T-cell (primary cell): Measurements from ENCODE around the gene ITGA2. TPM values are rescaled to one million over a fixed set of nuclear protein-coding genes. Genes with fewer than 3 reads are reported as not detected.

ENCODE experiments used
- ATAC-seq, 4 experiments: fragments of 200-7000 bp in 3 of 4; fragments of 150-1000 bp in 1 of 4; cut with Tn5 transposase; replicated peaks in 1 of 4; 1 replicate in 3 of 4; 2 replicates in 1 of 4; pipeline ENCODE4 v1.10.0; 2021; ENCODE audit warnings: moderate library complexity in 3 of 4, mild to moderate bottlenecking in 2 of 4, moderate number of reproducible peaks in 1 of 4
- CTCF ChIA-PET, 2 donors: fragments of 300-600 bp; sonication (Branson Sonifier 250); formaldehyde crosslinking; loops; one replicate each; lab custom pipeline; 2022; ENCODE audit warnings: antibody characterized with exemption in 2 of 2; lab: Charles Lee
- POLR2A ChIA-PET, 2 donors: fragments of 300-600 bp; sonication (Branson Sonifier 250); formaldehyde crosslinking; loops; one replicate each; lab custom pipeline; 2022; ENCODE audit warnings: antibody characterized with exemption in 2 of 2; lab: Charles Lee
- DNase-seq, 35 experiments: peaks; one replicate each; pipeline versions ENCODE4 v3.0.0 to v3.0.0-alpha.2; 2013 to 2023
- H3K27ac ChIP-seq: one replicate; pipeline ENCODE4 v1.5.1; 2013; ENCODE audit warnings: low read length
- H3K27me3 ChIP-seq, 2 experiments: replicated peaks in 1 of 2; 1 replicate in 1 of 2; 2 replicates in 1 of 2; pipeline versions ENCODE4 v1.6.1 to v1.7.0; 2013; ENCODE audit warnings: low read length in 1 of 2, mixed read lengths in 1 of 2; ENCODE audit not compliant: control insufficient read depth in 2 of 2, insufficient read depth in 2 of 2; ENCODE audit errors: extremely low read depth in 1 of 2
- H3K36me3 ChIP-seq, 2 donors: 1 replicate in 1 of 2; 2 replicates in 1 of 2; pipeline versions ENCODE4 v1.6.1 to v1.7.0; 2013; ENCODE audit warnings: low read length in 1 of 2; ENCODE audit not compliant: control insufficient read depth in 2 of 2, insufficient read depth in 1 of 2; ENCODE audit errors: extremely low read depth in 1 of 2
- H3K4me1 ChIP-seq, 2 experiments: 1 replicate in 1 of 2; 2 replicates in 1 of 2; pipeline versions ENCODE4 v1.6.1 to v1.7.0; 2013; ENCODE audit warnings: low read length in 2 of 2, mixed read lengths in 1 of 2; ENCODE audit not compliant: insufficient read depth in 2 of 2, control insufficient read depth in 1 of 2; ENCODE audit errors: extremely low read depth in 1 of 2
- H3K4me3 ChIP-seq, 2 donors: 1 replicate in 1 of 2; 2 replicates in 1 of 2; pipeline versions ENCODE4 v1.5.1 to v1.7.0; 2013; ENCODE audit warnings: mild to moderate bottlenecking in 2 of 2, low read length in 1 of 2, moderate library complexity in 1 of 2; ENCODE audit not compliant: control insufficient read depth in 1 of 2; ENCODE audit errors: extremely low read depth in 1 of 2
- H3K9me3 ChIP-seq: 2 replicates; pipeline ENCODE4 v1.7.0; 2013
- H3K27ac Mint-ChIP-seq, 2 donors: one replicate each; pipeline ENCODE4 v1.8.0; 2020 to 2021; ENCODE audit warnings: mild to moderate bottlenecking in 2 of 2, mixed read lengths in 2 of 2
- H3K27me3 Mint-ChIP-seq, 2 donors: one replicate each; pipeline ENCODE4 v1.8.0; 2021 to 2022; ENCODE audit warnings: mixed read lengths in 2 of 2
- H3K36me3 Mint-ChIP-seq: one replicate; pipeline ENCODE4 v1.8.0; 2021; ENCODE audit warnings: mixed read lengths
- H3K4me1 Mint-ChIP-seq, 3 donors: one replicate each; pipeline ENCODE4 v1.8.0; 2020 to 2022; ENCODE audit warnings: mixed read lengths in 3 of 3, mild to moderate bottlenecking in 1 of 3
- H3K4me3 Mint-ChIP-seq, 3 donors: one replicate each; pipeline ENCODE4 v1.8.0; 2020 to 2022; ENCODE audit warnings: mild to moderate bottlenecking in 3 of 3, mixed read lengths in 3 of 3, moderate library complexity in 3 of 3
- H3K9me3 Mint-ChIP-seq, 3 donors: one replicate each; pipeline ENCODE4 v1.8.0; 2020 to 2022; ENCODE audit warnings: mixed read lengths in 3 of 3
- WGBS: methylation state at CpG from one replicate; pipeline ENCODE4 v1.1.5; 2013; ENCODE audit warnings: missing lambda C conversion rate; ENCODE audit not compliant: insufficient coverage; 5-methylcytosine and 5-hydroxymethylcytosine counted together
- total RNA-seq, 35 experiments: library from RNA in 6 of 35; stranded (reverse) in 6 of 35; fragments of 120-200 nt in 1 of 35; gene quantifications; one replicate each; pipeline versions ENCODE4 v1.2.1 to v1.2.4 and lab custom pipeline; 2013 to 2026

ITGA2 gene
- total RNA-seq, 5 donors from 2014 or later (not counting 1 experiment from before 2014, with no cell fraction given), result 0.16 to 1.5 (median 0.51) TPM

GRCh38 chr5:52948418-52949076, 40.6 kb upstream of the ITGA2 start:
- Mint-ChIP-seq H3K27ac (peak overlapping the region in 1 of 2 donors; percentile 46), H3K27me3 (no peaks in the 10 kb centered on the region), H3K4me1 (peaks cover 20 to 22% (median 21%) of the 10 kb centered on the region in 3 donors), H3K9me3 (no peaks in the 10 kb centered on the region), H3K36me3 (no peaks in the 10 kb centered on the region), H3K4me3 (no peak overlapping the region)
- Histone ChIP-seq H3K9me3 (no peaks in the 10 kb centered on the region), H3K4me1 (no peaks in the 10 kb centered on the region), H3K36me3 (no peaks in the 10 kb centered on the region), H3K27ac (no peak overlapping the region), H3K27me3 (peaks cover 0 to 7% of the 10 kb centered on the region in 2 experiments), H3K4me3 (no peak overlapping the region)
- ChIA-PET CTCF (interaction anchor here (0.6 to 6.4 kb wide), 34 partner anchors 8 to 1286 kb away, joined by 3 to 125 read pairs (median 4); partner anchors contain the start of gene MOCS2 (in 1 of the 2)), POLR2A (interaction anchor here (0.5 to 0.9 kb wide), 3 partner anchors 39 to 149 kb away, joined by 3 to 5 read pairs (median 3); no protein-coding TSS in a partner anchor)
- DNase-seq, result peak; percentile 14 to 76 (median 48)
- no CpG with 5 or more reads among the region's 1 CpG for WGBS
- ATAC-seq, result peak; percentile 94 to 100 (median 98)

- no peaks in the 10 kb centered on the region for H3K36me3 Mint-ChIP-seq
- H3K4me1 Mint-ChIP-seq, result peaks cover 9 to 16% (median 11%) of the 10 kb centered on the region in 3 donors
- DNase-seq (no peak), ATAC-seq (no peak)
- no peak overlapping the region for H3K4me3 Mint-ChIP-seq
- ChIA-PET POLR2A (no interaction called here), CTCF (interaction anchor here (0.6 to 6.4 kb wide), 8 partner anchors 139 to 1278 kb away, joined by 3 to 125 read pairs (median 17); no protein-coding TSS in a partner anchor)
- H3K27ac Mint-ChIP-seq, result no peak overlapping the region
- WGBS, result no CpG with 5 or more reads among the region's 3 CpGs
- no peak overlapping the region for H3K4me3 ChIP-seq
- no peaks in the 10 kb centered on the region for H3K36me3 ChIP-seq
- H3K9me3 ChIP-seq, result no peaks in the 10 kb centered on the region
- no peaks in the 10 kb centered on the region for H3K9me3 Mint-ChIP-seq
- H3K4me1 ChIP-seq, result no peaks in the 10 kb centered on the region
- H3K27ac ChIP-seq, result no peak overlapping the region
- H3K27me3 ChIP-seq, result no peaks in the 10 kb centered on the region
- H3K27me3 Mint-ChIP-seq, result no peaks in the 10 kb centered on the region
Measured at GRCh38 chr5:52950686-52951085, 38.5 kb upstream of the ITGA2 start.

DNA sequence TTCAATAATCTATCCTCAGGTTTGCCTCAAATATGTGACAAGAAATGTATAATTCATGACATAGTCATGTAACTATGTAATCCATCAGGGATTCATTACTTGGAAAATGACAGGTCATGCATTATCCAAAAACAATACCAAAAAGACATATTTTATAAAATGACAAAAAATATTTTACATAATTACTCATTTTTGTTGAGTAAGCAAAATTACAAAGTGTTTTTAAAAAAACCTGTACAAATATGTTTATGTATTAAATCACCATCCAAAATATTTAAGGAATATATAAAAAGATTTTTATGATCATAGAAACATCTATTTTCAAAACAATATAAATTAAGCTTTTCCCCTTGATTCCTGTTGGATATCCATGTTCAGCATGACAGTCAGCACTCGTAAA, 36.7 kb upstream of the ITGA2 start:
- POLR2A ChIA-PET, result no interaction called here

GRCh38 chr5:52956014-52956413, 33.1 kb upstream of the ITGA2 start:
- no peaks in the 10 kb centered on the region for H3K9me3 ChIP-seq
- no peak overlapping the region for H3K4me3 ChIP-seq
- ATAC-seq, result no peak
- Mint-ChIP-seq H3K36me3 (no peaks in the 10 kb centered on the region), H3K27me3 (no peaks in the 10 kb centered on the region), H3K27ac (no peak overlapping the region), H3K4me1 (no peaks in the 10 kb centered on the region), H3K9me3 (peaks cover 0 to 5% (median 0%) of the 10 kb centered on the region in 3 donors), H3K4me3 (no peak overlapping the region)
- H3K4me1 ChIP-seq, result no peaks in the 10 kb centered on the region
- ChIA-PET POLR2A (no interaction called here), CTCF (interaction anchor here (0.6 to 0.7 kb wide), 3 partner anchors 30 to 71 kb away, joined by 3 read pairs; no protein-coding TSS in a partner anchor)
- H3K27ac ChIP-seq, result no peak overlapping the region
- WGBS, result 85% methylated on average over 4 of the region's 4 CpGs
- no peaks in the 10 kb centered on the region for H3K27me3 ChIP-seq
- no peak for DNase-seq
- no peaks in the 10 kb centered on the region for H3K36me3 ChIP-seq

More for the DNA sequence above, 36.7 kb upstream of the ITGA2 start:
- DNase-seq, result no peak
- H3K4me1 ChIP-seq, result no peaks in the 10 kb centered on the region
- no peak overlapping the region for H3K27ac ChIP-seq
- no peak overlapping the region for H3K4me3 ChIP-seq
- no peaks in the 10 kb centered on the region for H3K27me3 ChIP-seq
- H3K36me3 ChIP-seq, result no peaks in the 10 kb centered on the region
- WGBS, result no CpG with 5 or more reads among the region's 1 CpG
- no peak overlapping the region for H3K4me3 Mint-ChIP-seq
- no peak for ATAC-seq
- no peaks in the 10 kb centered on the region for H3K36me3 Mint-ChIP-seq
- H3K4me1 Mint-ChIP-seq, result peaks cover 5 to 10% (median 6%) of the 10 kb centered on the region in 3 donors
- CTCF ChIA-PET, result no interaction called here
- no peaks in the 10 kb centered on the region for H3K27me3 Mint-ChIP-seq
- no peaks in the 10 kb centered on the region for H3K9me3 ChIP-seq
- H3K27ac Mint-ChIP-seq, result no peak overlapping the region
- no peaks in the 10 kb centered on the region for H3K9me3 Mint-ChIP-seq

DNA sequence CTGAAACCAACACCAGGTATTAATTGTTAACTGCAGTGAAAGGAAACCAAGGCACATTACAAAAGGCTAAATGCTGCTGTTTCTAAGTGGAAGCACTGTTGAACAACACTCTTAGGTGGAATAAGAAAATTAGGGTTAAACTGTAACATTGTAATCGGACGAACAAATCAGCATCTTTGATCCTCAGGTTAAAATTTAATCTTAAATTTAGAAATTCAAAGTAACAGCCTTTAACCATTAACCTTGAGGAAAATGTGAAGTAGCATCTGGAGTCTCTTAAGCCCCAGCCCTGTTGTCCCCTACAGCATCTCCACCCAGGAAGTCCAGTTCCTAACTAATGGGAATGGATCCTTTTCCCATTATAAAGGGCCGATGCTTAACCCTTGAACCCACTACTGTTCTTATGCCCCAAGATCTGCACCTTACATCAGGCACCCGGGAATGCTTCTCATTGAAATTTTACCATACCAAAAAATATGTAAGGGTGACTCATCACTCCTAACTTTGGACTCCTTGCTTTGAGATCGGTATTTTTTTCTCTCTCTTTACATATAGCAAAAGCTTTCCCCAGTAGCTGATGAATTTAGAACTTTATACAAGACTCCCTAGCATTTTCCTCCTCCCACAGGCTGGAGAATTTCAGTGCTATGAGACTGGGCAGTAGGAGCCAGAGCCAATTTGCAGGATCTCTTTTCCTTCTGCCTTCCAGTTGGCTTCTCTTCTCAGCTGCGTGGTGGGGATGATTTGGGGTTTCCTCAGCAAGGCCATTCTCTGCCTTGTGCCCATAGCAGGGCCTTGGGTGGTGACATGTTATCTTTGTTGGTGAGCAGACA, 32.0 kb upstream of the ITGA2 start:
- no peaks in the 10 kb centered on the region for H3K27me3 Mint-ChIP-seq
- Histone ChIP-seq H3K27ac (no peak overlapping the region), H3K27me3 (no peaks in the 10 kb centered on the region), H3K4me3 (no peak overlapping the region), H3K36me3 (no peaks in the 10 kb centered on the region), H3K4me1 (no peaks in the 10 kb centered on the region), H3K9me3 (no peaks in the 10 kb centered on the region)
- no peaks in the 10 kb centered on the region for H3K4me1 Mint-ChIP-seq
- ChIA-PET CTCF (interaction anchor here in 1 of 2 donors (0.7 kb wide), 1 partner anchor 19 kb away, joined by 4 read pairs; no protein-coding TSS in a partner anchor), POLR2A (no interaction called here)
- no peaks in the 10 kb centered on the region for H3K36me3 Mint-ChIP-seq
- WGBS, result 100% methylated on average over 1 of the region's 6 CpGs
- no peak overlapping the region for H3K27ac Mint-ChIP-seq
- H3K9me3 Mint-ChIP-seq, result peaks cover 0 to 5% (median 0%) of the 10 kb centered on the region in 3 donors
- H3K4me3 Mint-ChIP-seq, result no peak overlapping the region
- no peak for ATAC-seq
- DNase-seq, result no peak

- Histone ChIP-seq H3K9me3 (no peaks in the 10 kb centered on the region), H3K27ac (no peak overlapping the region), H3K4me3 (no peak overlapping the region), H3K4me1 (no peaks in the 10 kb centered on the region), H3K27me3 (no peaks in the 10 kb centered on the region), H3K36me3 (no peaks in the 10 kb centered on the region)
- ChIA-PET POLR2A (no interaction called here), CTCF (no interaction called here)
- Mint-ChIP-seq H3K9me3 (peaks cover 0 to 5% (median 0%) of the 10 kb centered on the region in 3 donors), H3K36me3 (no peaks in the 10 kb centered on the region), H3K27me3 (no peaks in the 10 kb centered on the region), H3K27ac (no peak overlapping the region), H3K4me1 (no peaks in the 10 kb centered on the region), H3K4me3 (no peak overlapping the region)
- DNase-seq (no peak), ATAC-seq (no peak)
- WGBS, result 84% methylated on average over 2 of the region's 2 CpGs
Measured at GRCh38 chr5:52961274-52961681, 27.9 kb upstream of the ITGA2 start.
